Fibroblast of skin of right biceps (primary cell): ENCODE results near the gene ZP2.
"Not testable (repeated sequence)": the region's sequence is repeated elsewhere in the genome, so short reads cannot be mapped to it uniquely, and the experiment has no call there.

ENCODE experiments used
- DNase-seq: peaks from one replicate; pipeline ENCODE4 v3.0.0-alpha.2; 2013

The ZP2 gene

DNA sequence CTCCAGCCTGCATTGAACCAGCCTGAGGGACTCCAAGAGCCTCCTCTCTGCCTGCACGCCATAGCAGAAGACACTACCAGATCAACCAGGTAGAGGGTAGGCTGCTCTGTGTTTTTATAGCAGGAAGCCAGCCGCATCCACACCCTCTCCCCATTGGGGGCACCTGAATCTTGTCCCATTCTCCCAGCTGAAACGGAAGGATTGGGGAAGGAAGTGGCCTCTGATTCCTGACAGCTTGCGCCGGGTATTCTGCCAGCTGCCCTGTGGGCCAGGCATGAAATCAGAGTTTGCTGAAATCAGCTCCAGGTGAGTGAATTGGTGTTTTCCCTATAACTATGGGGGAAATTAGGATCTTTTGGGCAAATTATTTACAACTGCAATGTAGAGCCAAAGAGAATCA is at the start of gene ZP2:
Gene ZP2 (minus strand): TSS at position 89 of the 400 bp plus-strand sequence. CDS start 27 bp downstream, at position 62.
- DNase-seq = no peak

DNA sequence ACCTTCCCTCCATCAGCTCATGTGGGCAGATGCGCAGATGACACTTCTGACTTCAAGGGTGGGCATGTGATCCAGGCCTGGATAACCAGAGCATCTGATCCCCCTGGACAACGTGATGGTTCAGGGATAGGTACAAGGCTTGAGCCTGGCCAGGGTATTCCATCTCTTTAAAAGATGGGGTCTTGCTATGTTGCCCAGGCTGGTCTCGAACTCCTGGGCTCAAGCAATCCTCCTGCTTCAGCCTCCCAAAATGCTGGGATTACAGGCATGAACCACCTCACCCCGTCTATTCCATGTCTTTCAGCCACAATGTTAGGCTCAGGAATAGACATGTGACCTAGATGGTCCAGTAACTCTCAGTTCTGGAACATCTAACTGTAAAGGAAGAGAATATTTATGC is 45.9 kb upstream of the ZP2 start:
- no peak for DNase-seq

GRCh38 chr16:21256636-21257035 is 45.3 kb upstream of the ZP2 start:
- no peak for DNase-seq

DNA sequence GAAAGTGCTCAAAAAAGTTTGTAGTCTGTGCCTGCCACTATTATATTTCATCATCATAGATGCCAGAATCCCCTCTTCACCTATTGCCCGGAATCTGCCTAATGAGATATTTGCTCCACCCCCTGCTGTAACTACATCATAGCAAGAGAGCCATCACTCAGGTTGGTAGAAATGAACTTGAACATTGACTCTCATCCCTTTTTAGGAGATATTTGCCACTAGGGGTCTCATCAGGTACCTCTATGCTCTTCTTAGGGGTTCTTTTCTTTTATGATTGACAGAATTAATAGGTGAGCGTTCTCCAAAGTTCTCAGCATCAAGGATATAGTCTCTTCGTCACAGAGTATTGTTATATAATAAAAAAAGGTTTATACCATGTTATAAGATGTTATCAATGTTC is 42.1 kb upstream of the ZP2 start:
- no peak for DNase-seq

- DNase-seq = no peak
Measured at GRCh38 chr16:21250072-21250923, 38.9 kb upstream of the ZP2 start.

DNA sequence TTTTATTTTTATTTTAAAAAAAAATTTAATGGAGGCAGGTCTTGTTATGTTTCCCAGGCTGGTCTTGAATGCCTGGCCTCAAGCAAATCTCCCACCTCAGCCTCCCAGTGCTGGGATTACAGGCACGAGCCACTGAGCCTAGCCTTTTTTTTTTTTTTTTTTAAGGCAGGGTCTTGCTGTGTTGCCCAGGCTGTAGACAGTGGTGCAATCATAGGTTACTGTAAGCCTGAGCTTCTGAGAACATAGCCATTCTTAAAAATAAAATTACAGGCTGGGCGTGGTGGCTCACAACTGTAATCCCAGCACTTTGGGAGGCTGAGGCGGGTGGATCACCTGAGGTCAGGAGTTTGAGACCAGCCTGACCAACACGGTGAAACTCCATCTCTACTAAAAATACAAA is 36.8 kb upstream of the ZP2 start:
- not testable (repeated sequence) for DNase-seq

DNA sequence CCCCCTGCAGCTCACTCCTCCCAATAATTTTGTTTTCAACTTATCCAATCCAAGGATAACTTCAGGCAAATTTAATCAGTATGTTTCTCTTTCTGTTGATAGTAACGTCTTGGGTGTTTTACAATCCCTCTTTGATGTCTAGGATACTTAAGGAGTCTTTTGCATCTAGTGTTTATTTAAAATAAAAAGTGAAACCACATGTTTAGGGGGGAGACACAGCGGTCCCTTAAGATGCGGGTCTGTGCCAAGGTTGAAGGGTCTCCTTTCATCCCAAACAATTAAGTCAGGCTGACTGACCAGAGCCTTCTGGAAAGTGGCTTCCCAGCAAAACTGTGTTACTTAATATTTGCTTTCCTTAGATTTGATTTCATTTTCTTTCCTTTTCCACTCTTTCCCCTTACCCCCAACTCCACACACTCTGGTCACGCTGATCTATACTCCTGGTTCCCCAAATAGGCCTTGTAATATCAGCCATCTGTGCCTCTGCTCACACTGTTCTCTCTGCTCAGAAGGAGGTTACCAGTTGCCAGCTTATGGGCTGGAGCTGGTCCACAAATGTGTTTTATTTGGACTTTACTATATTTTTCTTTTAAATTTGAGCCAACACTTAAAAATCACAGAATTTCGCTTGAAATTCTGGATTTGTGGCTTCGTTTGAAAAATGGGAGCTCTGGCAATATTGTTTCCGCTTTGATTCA is 33.3 kb upstream of the ZP2 start:
- DNase-seq = no peak

DNA sequence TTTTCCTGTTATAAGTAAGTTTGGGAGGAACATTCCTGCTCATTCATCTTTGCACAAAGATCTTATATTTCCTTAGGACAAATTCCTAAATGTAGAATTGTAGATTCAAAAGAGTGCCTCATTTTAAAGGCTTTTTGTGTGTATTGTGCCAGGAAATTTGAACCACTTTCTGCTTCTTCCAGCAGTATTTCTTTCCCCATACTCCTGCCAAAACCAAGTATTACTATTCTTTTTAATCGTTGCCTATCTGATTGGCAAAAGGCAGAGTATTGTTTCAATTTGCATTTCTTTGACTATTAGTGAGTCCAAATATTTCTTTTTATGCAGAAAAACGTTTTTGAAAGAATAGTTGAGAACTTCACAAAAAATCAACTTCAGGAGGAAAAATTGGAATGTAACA is 31.4 kb upstream of the ZP2 start:
- no peak for DNase-seq

DNA sequence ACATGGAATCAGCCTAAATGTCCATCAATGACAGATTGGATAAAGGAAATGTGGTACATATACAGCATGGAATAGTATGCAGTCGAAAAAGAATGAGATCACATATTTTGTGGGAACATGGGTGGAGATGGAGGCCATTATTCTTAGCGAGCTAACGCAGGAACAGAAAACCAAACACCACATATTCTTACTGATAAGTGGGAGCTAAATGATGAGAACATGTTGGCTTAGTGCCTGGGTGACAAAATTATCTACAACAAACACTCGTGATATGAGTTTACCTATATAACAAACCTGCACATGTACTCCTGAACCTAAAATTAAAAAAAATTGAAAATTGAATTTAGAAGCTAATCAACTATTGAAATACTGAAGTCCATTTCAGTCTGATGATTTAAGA is 28.3 kb upstream of the ZP2 start:
- no peak for DNase-seq

DNA sequence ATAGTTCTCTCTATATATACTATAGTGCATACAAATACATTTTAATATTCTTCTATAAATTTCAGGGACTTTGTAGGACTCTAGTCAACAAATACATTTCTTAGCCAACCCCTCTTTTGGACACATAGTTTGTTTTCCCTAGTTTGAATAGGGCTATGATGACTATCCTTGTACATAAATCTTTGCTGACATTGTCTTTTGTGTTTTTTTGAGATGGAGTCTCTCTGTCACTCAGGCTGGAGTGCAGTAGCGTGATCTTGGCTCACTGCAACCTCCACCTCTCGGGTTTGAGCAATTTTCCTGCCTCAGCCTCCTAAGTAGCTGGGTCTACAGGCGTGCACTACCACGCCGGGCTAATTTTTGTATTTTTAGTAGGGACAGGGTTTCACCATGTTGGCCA is 25.5 kb upstream of the ZP2 start:
- DNase-seq = no peak

DNA sequence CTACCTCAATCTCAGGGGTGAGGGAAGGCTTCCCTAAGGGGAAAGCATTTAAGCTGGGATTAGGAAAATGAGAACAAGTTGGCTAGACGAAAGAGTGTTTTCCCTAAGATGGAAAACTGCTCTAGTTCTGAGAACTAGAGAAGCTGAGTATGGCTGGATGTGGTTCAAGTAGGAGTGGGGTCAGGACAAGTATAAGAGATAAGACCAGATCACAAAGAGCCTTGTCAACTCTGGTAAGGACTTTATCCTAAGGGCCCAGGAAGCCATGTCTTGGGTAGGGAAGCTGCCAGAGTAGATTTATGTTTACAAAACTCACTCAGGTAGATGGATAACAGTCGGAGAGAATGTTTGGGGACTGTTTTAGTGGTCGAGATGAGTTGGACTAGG is 23.8 kb upstream of the ZP2 start:
- no peak for DNase-seq

DNA sequence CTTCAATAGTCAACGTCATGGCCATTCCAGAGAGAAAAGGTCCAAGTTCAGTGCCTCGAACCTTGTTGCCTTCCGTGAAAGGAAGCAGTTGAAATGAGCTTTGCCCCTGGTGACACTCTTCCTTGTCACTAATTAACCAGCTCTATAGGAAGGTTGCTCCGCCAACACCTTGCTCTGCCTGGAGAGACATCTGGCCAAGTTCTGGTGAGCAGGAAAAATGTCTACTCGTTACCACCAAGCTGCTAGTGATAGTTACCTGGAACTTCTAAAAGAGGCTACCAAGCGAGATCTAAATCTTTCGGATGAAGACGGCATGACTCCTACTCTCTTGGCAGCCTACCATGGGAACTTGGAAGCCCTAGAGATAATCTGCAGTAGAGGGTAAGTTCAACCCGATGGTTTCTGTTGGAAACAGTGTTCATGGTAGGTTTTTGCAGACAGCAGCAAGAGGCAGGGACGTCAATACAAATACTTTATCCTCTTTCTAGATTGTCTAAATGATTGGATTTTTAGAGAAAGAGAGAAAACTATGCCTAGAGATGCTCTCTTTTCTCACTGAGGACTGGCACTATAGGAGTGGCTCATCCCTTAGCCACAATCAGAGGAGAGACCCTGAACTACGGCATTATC is 22.3 kb upstream of the ZP2 start, which contains the start of gene ANKS4B:
Gene ANKS4B (plus strand): TSS at position 179 of the 630 bp plus-strand sequence. CDS start 39 bp downstream, at position 218.
- DNase-seq = no peak

- DNase-seq = no peak
Measured at GRCh38 chr16:21233045-21233520, 21.7 kb upstream of the ZP2 start.

GRCh38 chr16:21228361-21228872 is 17.0 kb upstream of the ZP2 start:
- no peak for DNase-seq

DNA sequence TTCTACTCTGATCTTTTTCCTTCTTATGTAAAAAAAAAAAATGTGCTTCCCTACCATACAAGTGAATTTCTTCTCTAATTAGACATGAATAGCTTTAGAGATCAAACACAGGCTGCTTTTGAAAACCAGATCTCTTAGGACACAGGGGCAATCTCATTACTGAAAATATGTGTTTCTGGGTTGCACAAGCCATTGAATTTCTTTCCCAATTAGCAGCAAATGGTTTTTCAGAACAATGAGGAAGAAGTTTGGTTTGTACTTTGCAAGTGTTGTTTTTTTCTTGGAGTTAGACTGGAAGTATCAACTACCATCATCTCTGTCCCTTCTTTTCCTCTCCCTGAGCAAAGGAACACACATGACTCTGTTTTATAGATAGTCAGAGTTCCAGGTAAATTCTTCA is 16.5 kb upstream of the ZP2 start:
- no peak for DNase-seq

DNA sequence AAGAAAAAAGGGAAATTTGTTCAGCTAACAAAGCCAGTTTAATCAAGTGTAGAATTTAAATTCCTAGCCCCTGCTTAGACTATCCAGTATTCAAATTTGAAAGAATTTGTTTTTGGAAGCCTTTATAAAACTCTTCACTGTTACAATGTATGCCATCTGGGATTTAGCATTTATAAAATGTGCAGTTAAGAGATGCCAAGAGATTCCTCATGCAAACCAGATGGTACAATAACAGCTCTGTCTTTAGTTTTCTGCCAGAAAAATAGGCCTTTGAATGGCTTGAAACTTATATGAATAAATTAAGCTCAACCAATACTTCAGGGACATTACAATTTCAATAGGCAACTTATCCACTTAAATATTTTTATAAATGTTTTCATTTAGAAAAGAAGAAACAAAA is 15.4 kb upstream of the ZP2 start:
- DNase-seq = no peak

DNA sequence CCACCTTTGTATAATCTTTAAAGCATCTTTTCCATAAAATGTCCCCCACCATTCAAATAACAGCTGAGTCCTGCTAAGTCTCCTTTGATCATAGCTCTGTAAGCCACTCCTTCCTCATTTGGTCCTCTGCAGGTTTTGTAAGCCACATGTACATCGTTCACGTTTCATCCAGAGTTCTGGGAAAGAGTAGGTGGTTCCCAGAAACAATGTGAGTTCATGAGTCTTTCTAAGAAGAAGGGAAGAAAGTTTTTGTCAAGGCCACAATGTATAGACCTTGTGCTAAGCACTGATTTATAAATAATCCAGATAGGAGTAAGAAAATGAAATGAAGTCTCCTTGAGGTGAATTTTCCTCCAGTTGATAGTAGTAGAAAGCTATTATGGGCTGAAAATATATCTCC is 13.4 kb upstream of the ZP2 start:
- no peak for DNase-seq

- DNase-seq = no peak
Measured at GRCh38 chr16:21223787-21224186, 12.4 kb upstream of the ZP2 start.

DNA sequence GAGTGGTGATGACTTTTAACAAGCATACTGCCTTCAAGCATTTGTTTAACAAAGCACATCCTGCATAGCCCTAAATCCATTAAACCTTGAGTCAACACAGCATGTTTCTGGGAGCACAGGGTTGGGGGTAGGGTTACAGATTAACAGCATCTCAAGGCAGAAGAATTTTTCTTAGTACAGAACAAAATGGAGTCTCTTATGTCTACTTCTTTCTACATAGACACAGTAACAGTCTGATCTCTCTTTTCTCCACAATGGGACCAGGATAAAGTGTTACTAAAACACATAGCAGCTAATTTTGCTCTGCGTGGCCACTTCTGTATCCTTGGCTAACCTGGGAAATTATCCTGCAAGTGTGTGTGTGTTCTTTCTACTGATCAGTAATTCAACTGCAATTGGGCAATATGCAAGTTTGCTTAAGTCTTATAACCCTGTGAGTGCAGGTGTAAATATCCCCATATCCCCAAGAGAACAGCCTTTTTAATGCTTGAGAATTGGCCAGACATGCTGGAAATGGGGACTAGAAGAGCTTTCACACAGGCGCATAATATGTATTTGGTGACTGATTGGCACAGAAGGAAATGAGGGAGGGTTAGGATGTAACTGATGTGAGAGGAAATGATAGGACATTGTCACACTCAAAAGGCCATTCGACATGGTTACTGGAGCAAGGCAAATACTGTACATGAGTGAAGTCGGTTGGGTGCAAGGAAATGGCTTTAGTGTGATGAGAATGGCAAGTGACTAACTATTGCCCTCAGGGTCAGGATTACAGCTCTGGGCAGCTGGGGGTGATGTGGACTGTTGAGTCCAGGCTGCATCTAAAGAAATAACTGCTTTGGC is 11.3 kb upstream of the ZP2 start:
- no peak for DNase-seq

- DNase-seq = no peak
Measured at GRCh38 chr16:21219551-21219950, 8.2 kb upstream of the ZP2 start.

DNA sequence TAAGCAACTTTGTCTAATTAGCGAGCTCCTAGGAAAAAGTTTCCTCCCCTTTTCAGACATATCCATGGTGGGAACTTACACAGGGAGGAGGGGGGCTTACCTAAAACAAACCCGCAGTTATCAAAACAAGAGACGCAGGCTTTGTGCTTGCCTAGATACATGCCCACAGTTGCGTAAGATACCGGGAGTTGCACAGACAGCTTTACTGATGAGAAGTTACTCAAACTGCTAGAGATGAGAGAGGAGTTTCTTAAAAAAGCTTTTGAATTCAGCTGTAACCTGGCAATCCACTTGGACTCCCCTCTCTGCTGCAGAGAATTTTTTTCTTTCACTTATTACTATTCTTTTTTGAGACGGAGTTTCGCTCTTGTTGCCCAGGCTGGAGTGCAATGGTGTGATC is 6.8 kb upstream of the ZP2 start:
- DNase-seq = no peak

DNA sequence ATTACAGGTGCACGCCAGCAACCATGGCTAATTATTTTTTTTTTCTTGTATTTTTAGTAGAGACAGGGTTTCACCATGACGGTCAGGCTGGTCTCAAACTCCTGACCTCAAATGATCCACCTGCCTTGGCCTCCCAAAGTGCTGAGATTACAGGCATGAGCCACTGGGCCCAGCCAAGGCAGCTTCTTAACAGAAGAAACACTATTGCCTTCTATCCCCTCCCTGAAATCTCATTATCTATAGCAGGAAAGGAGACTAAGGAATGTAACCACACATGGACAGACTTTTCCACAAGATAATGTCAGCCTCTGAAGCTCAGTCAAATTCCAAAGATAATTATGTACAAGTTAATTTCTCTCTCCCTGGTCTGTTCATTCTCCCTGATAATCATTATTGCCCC is 5.7 kb upstream of the ZP2 start:
- no peak for DNase-seq

GRCh38 chr16:21214086-21214485 is 2.7 kb upstream of the ZP2 start:
- no peak for DNase-seq
